Activated T-cell treated with anti-CD3 and anti-CD28 coated beads, Interleukin-2, amount 50 U/mL, for 24 hours (primary cell): ENCODE data around the gene ACBD4.

Source experiments
- DNase-seq: peaks from one replicate; pipeline ENCODE4 v3.0.0-alpha.2; 2020
- H3K27ac Mint-ChIP-seq: 2 replicates; pipeline ENCODE4 v1.8.0; 2020; ENCODE audit warnings: mild to moderate bottlenecking, mixed read lengths
- H3K27me3 Mint-ChIP-seq: 2 replicates; pipeline ENCODE4 v1.8.0; 2020; ENCODE audit warnings: mixed read lengths
- H3K36me3 Mint-ChIP-seq: 2 replicates; pipeline ENCODE4 v1.8.0; 2020; ENCODE audit warnings: low read depth, mixed read lengths
- H3K4me1 Mint-ChIP-seq: 2 replicates; pipeline ENCODE4 v1.8.0; 2020; ENCODE audit warnings: low read depth, mixed read lengths
- H3K4me3 Mint-ChIP-seq: 2 replicates; pipeline ENCODE4 v1.8.0; 2020; ENCODE audit warnings: mild to moderate bottlenecking, moderate library complexity, mixed read lengths
- H3K9me3 Mint-ChIP-seq: 2 replicates; pipeline ENCODE4 v1.8.0; 2020; ENCODE audit warnings: mixed read lengths

Gene ACBD4

GRCh38 chr17:45110676-45111611 lies 24.5 kb upstream of the ACBD4 start:
- H3K4me1 Mint-ChIP-seq, result no peaks in the 10 kb centered on the region
- no peak for DNase-seq
- no peak overlapping the region for H3K4me3 Mint-ChIP-seq
- no peak overlapping the region for H3K27ac Mint-ChIP-seq
- no peaks in the 10 kb centered on the region for H3K27me3 Mint-ChIP-seq
- peaks cover 35% of the 10 kb centered on the region for H3K36me3 Mint-ChIP-seq
- H3K9me3 Mint-ChIP-seq, result no peaks in the 10 kb centered on the region

- H3K4me3 Mint-ChIP-seq, result no peak overlapping the region
- no peaks in the 10 kb centered on the region for H3K4me1 Mint-ChIP-seq
- peaks cover 26% of the 10 kb centered on the region for H3K36me3 Mint-ChIP-seq
- no peak overlapping the region for H3K27ac Mint-ChIP-seq
- H3K27me3 Mint-ChIP-seq, result no peaks in the 10 kb centered on the region
- DNase-seq, result no peak
- no peaks in the 10 kb centered on the region for H3K9me3 Mint-ChIP-seq
Observed at GRCh38 chr17:45111850-45112249, 23.6 kb upstream of the ACBD4 start.

- Mint-ChIP-seq H3K27me3 (no peaks in the 10 kb centered on the region), H3K27ac (no peak overlapping the region), H3K4me3 (no peak overlapping the region)
Observed at GRCh38 chr17:45112559-45113423, 22.7 kb upstream of the ACBD4 start.

GRCh38 chr17:45113424-45113754 lies 22.1 kb upstream of the ACBD4 start:
- Mint-ChIP-seq H3K4me3 (no peak overlapping the region), H3K27me3 (no peaks in the 10 kb centered on the region), H3K9me3 (no peaks in the 10 kb centered on the region), H3K27ac (no peak overlapping the region), H3K36me3 (peaks cover 11% of the 10 kb centered on the region), H3K4me1 (no peaks in the 10 kb centered on the region)
- DNase-seq, result no peak

More at GRCh38 chr17:45112559-45113423, 22.7 kb upstream of the ACBD4 start:
- Mint-ChIP-seq H3K4me1 (no peaks in the 10 kb centered on the region), H3K36me3 (peaks cover 17% of the 10 kb centered on the region), H3K9me3 (no peaks in the 10 kb centered on the region)
- DNase-seq, result no peak

GRCh38 chr17:45114117-45114932 lies 21.2 kb upstream of the ACBD4 start:
- Mint-ChIP-seq H3K4me3 (no peak overlapping the region), H3K36me3 (peaks cover 3% of the 10 kb centered on the region), H3K27me3 (no peaks in the 10 kb centered on the region), H3K27ac (peak overlapping the region; percentile 22), H3K9me3 (no peaks in the 10 kb centered on the region), H3K4me1 (no peaks in the 10 kb centered on the region)
- DNase-seq, result no peak

- Mint-ChIP-seq H3K27me3 (no peaks in the 10 kb centered on the region), H3K27ac (no peak overlapping the region)
Observed at GRCh38 chr17:45115015-45115625, 20.4 kb upstream of the ACBD4 start.

GRCh38 chr17:45115871-45116270 lies 19.6 kb upstream of the ACBD4 start:
- no peak for DNase-seq
- no peaks in the 10 kb centered on the region for H3K27me3 Mint-ChIP-seq
- H3K27ac Mint-ChIP-seq, result no peak overlapping the region
- H3K36me3 Mint-ChIP-seq, result no peaks in the 10 kb centered on the region
- no peak overlapping the region for H3K4me3 Mint-ChIP-seq
- no peaks in the 10 kb centered on the region for H3K4me1 Mint-ChIP-seq
- no peaks in the 10 kb centered on the region for H3K9me3 Mint-ChIP-seq

More at GRCh38 chr17:45115015-45115625, 20.4 kb upstream of the ACBD4 start:
- H3K36me3 Mint-ChIP-seq, result no peaks in the 10 kb centered on the region
- no peaks in the 10 kb centered on the region for H3K9me3 Mint-ChIP-seq
- no peaks in the 10 kb centered on the region for H3K4me1 Mint-ChIP-seq
- no peak overlapping the region for H3K4me3 Mint-ChIP-seq
- DNase-seq, result no peak

- Mint-ChIP-seq H3K27me3 (peaks cover 3% of the 10 kb centered on the region), H3K9me3 (no peaks in the 10 kb centered on the region), H3K27ac (no peak overlapping the region), H3K36me3 (no peaks in the 10 kb centered on the region), H3K4me3 (no peak overlapping the region), H3K4me1 (no peaks in the 10 kb centered on the region)
- no peak for DNase-seq
Observed at GRCh38 chr17:45116434-45117016, 19.0 kb upstream of the ACBD4 start.

- H3K4me3 Mint-ChIP-seq, result no peak overlapping the region
- H3K27me3 Mint-ChIP-seq, result peaks cover 3% of the 10 kb centered on the region
Observed at GRCh38 chr17:45117334-45117733, 18.2 kb upstream of the ACBD4 start.

GRCh38 chr17:45117848-45118646 lies 17.4 kb upstream of the ACBD4 start:
- no peak overlapping the region for H3K27ac Mint-ChIP-seq
- DNase-seq, result no peak
- H3K27me3 Mint-ChIP-seq, result peaks cover 3% of the 10 kb centered on the region
- no peak overlapping the region for H3K4me3 Mint-ChIP-seq
- no peaks in the 10 kb centered on the region for H3K36me3 Mint-ChIP-seq
- no peaks in the 10 kb centered on the region for H3K9me3 Mint-ChIP-seq
- H3K4me1 Mint-ChIP-seq, result no peaks in the 10 kb centered on the region

More at GRCh38 chr17:45117334-45117733, 18.2 kb upstream of the ACBD4 start:
- Mint-ChIP-seq H3K4me1 (no peaks in the 10 kb centered on the region), H3K27ac (no peak overlapping the region), H3K9me3 (no peaks in the 10 kb centered on the region), H3K36me3 (no peaks in the 10 kb centered on the region)
- no peak for DNase-seq

- Mint-ChIP-seq H3K4me1 (no peaks in the 10 kb centered on the region), H3K27ac (no peak overlapping the region), H3K9me3 (no peaks in the 10 kb centered on the region), H3K36me3 (no peaks in the 10 kb centered on the region), H3K4me3 (no peak overlapping the region), H3K27me3 (peaks cover 3% of the 10 kb centered on the region)
- DNase-seq, result no peak
Observed at GRCh38 chr17:45118691-45119090, 16.8 kb upstream of the ACBD4 start.

- Mint-ChIP-seq H3K36me3 (no peaks in the 10 kb centered on the region), H3K27me3 (peaks cover 3% of the 10 kb centered on the region), H3K27ac (no peak overlapping the region), H3K9me3 (no peaks in the 10 kb centered on the region), H3K4me3 (no peak overlapping the region), H3K4me1 (no peaks in the 10 kb centered on the region)
- DNase-seq, result no peak
Observed at GRCh38 chr17:45119964-45120363, 15.5 kb upstream of the ACBD4 start.

- Mint-ChIP-seq H3K36me3 (no peaks in the 10 kb centered on the region), H3K27ac (no peak overlapping the region), H3K27me3 (peaks cover 3% of the 10 kb centered on the region), H3K4me3 (no peak overlapping the region), H3K4me1 (no peaks in the 10 kb centered on the region), H3K9me3 (no peaks in the 10 kb centered on the region)
- no peak for DNase-seq
Observed at GRCh38 chr17:45120558-45120957, 14.9 kb upstream of the ACBD4 start.
